ENCODE results near the gene PREX1. TPM values are rescaled to one million over a fixed set of nuclear protein-coding genes. Genes with fewer than 3 reads are reported as not detected.

The PREX1 gene
- total RNA-seq, 1 donor from 2014 or later, result 248 TPM

DNA sequence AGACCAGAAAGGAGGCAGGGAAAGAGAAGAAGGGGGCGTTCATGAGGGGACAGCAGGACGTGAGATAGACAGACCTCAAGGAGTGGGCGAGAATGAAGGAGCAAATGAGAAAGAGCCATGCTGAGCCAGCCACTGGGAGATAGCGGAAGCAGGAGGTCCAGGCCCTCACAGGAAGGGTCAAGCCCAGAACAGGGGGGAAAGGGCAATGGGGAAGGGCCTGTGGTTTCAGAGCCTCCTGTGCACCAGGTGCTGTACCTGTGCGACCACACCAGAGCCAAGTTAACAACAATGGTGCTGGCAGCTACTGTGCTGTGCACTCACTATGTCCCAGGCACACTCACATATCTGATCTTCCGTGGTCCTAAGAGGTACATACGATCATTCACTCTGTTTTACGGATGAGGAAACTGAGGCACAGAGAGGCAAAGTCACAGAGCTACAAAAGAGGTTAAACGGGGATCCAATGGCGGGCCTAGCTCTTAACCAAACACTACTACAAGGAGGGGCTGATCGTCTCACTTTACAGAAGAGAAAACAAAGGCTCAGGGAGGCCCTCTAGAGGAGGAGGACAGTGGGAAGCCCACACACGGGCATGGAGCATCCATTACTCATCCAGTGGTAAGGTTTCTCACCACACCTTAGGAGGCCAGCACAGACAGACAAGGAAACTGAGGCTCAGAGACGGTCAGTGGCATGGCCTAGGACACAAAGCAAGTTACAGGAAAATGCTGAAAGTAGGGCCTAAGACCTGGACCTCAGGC, 129.1 kb downstream of the PREX1 start:
- H3K27me3 Mint-ChIP-seq (ENCODE audit: unreplicated experiment), result peaks cover 16% of the 10 kb centered on the region
- peak overlapping the region; percentile 34 for H3K27ac Mint-ChIP-seq (ENCODE audit: unreplicated experiment)
- DNase-seq (ENCODE audit: low spot score), result no peak
- peaks cover 22% of the 10 kb centered on the region for H3K4me1 Mint-ChIP-seq (ENCODE audit: unreplicated experiment)
- TF ChIP-seq, protein P1, sequence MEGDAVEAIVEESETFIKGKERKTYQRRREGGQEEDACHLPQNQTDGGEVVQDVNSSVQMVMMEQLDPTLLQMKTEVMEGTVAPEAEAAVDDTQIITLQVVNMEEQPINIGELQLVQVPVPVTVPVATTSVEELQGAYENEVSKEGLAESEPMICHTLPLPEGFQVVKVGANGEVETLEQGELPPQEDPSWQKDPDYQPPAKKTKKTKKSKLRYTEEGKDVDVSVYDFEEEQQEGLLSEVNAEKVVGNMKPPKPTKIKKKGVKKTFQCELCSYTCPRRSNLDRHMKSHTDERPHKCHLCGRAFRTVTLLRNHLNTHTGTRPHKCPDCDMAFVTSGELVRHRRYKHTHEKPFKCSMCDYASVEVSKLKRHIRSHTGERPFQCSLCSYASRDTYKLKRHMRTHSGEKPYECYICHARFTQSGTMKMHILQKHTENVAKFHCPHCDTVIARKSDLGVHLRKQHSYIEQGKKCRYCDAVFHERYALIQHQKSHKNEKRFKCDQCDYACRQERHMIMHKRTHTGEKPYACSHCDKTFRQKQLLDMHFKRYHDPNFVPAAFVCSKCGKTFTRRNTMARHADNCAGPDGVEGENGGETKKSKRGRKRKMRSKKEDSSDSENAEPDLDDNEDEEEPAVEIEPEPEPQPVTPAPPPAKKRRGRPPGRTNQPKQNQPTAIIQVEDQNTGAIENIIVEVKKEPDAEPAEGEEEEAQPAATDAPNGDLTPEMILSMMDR (IDR thresholded peaks at IDR 0.05; ENCODE audit: unreplicated experiment), result no peak
- H3K4me3 Mint-ChIP-seq (ENCODE audit: unreplicated experiment), result peak overlapping the region; percentile 69
- peaks cover 69% of the 10 kb centered on the region for H3K36me3 Mint-ChIP-seq (ENCODE audit: low read depth, unreplicated experiment)
- H3K9me3 Mint-ChIP-seq (ENCODE audit: unreplicated experiment), result no peaks in the 10 kb centered on the region

DNA sequence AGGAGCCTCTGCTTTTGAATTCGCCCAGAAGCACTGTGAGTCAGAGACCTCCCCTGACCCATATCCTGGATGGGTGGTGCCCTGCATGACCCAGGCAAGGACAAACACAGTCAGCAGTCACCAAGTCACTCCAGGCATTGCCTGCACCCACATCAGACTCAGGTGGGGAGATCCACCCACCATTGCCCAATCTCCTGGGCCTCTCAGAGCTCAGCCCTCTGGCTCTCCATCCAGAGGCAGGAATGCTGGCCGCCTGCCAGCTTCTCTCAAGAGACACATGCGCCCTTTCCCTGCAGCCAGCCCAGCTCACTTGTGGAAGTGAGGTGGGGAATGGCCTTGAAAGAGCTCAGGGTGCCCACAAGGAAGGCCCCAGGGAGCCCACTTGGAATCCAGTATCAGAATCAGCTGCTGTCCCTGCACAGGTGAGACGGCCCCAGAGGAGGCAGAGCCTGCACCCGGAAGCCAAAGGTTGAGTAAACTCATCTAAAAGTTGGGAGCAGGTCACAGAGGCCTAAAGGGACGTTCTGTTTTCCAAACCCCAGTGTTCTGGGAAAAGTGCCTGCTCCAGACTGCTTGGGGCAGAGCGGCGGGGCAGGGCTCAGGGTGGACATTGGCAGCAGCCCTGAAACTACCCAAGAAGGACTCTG, 129.8 kb downstream of the PREX1 start:
- TF ChIP-seq, protein P1 (IDR thresholded peaks at IDR 0.05; ENCODE audit: unreplicated experiment), result no peak
- Mint-ChIP-seq H3K27me3 (ENCODE audit: unreplicated experiment) (peaks cover 15% of the 10 kb centered on the region), H3K9me3 (ENCODE audit: unreplicated experiment) (no peaks in the 10 kb centered on the region), H3K36me3 (ENCODE audit: low read depth, unreplicated experiment) (peaks cover 70% of the 10 kb centered on the region), H3K4me3 (ENCODE audit: unreplicated experiment) (peak overlapping the region; percentile 69), H3K27ac (ENCODE audit: unreplicated experiment) (peak overlapping the region; percentile 34), H3K4me1 (ENCODE audit: unreplicated experiment) (peaks cover 23% of the 10 kb centered on the region)
- no peak for DNase-seq (ENCODE audit: low spot score)

DNA sequence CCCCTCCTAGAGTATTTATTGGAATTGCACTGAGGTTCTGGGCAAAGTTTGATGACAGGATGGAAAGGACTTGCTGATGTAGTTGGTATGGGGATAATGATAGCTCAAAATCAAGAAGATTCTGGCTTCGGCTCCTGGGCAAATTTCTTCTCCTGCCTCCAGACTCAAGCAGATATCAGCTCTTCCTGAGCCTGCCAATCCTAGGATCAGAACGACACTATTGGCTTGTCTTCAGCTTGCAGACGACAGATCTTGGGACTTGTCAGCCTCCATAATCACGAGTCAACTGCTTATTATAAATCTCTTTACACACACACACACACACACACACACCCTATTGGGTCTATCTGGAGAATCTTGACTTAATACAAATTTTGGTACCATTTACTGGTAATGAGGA, 131.1 kb downstream of the PREX1 start:
- Mint-ChIP-seq H3K4me3 (ENCODE audit: unreplicated experiment) (no peak overlapping the region), H3K27ac (ENCODE audit: unreplicated experiment) (no peak overlapping the region), H3K27me3 (ENCODE audit: unreplicated experiment) (peaks cover 15% of the 10 kb centered on the region), H3K36me3 (ENCODE audit: low read depth, unreplicated experiment) (peaks cover 63% of the 10 kb centered on the region), H3K4me1 (ENCODE audit: unreplicated experiment) (peaks cover 28% of the 10 kb centered on the region), H3K9me3 (ENCODE audit: unreplicated experiment) (no peaks in the 10 kb centered on the region)
- no peak for DNase-seq (ENCODE audit: low spot score)
- TF ChIP-seq, protein P1 (IDR thresholded peaks at IDR 0.05; ENCODE audit: unreplicated experiment), result no peak

DNA sequence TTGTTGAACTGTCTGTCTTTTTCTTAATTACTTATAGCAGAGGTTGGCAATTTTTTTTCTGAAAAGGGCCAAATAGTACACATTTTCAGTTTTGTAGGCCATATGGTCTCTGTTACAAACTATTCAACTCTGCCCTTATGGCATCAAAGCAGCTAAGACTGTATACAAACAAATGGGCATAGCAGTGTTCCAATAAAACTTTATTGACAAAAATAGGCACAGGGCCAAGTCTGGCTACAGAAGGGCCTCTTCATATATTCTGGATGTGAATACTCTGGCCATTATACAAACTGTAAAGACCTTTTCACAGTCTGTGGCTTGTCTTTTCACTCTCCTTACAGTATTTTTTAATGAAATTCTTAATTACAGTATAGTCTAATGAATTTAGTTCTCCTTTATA, 132.1 kb downstream of the PREX1 start:
- peaks cover 11% of the 10 kb centered on the region for H3K27me3 Mint-ChIP-seq (ENCODE audit: unreplicated experiment)
- peaks cover 26% of the 10 kb centered on the region for H3K4me1 Mint-ChIP-seq (ENCODE audit: unreplicated experiment)
- H3K9me3 Mint-ChIP-seq (ENCODE audit: unreplicated experiment), result no peaks in the 10 kb centered on the region
- DNase-seq (ENCODE audit: low spot score), result no peak
- TF ChIP-seq, protein P1 (IDR thresholded peaks at IDR 0.05; ENCODE audit: unreplicated experiment), result no peak
- H3K27ac Mint-ChIP-seq (ENCODE audit: unreplicated experiment), result no peak overlapping the region
- H3K36me3 Mint-ChIP-seq (ENCODE audit: low read depth, unreplicated experiment), result peaks cover 66% of the 10 kb centered on the region
- H3K4me3 Mint-ChIP-seq (ENCODE audit: unreplicated experiment), result no peak overlapping the region

DNA sequence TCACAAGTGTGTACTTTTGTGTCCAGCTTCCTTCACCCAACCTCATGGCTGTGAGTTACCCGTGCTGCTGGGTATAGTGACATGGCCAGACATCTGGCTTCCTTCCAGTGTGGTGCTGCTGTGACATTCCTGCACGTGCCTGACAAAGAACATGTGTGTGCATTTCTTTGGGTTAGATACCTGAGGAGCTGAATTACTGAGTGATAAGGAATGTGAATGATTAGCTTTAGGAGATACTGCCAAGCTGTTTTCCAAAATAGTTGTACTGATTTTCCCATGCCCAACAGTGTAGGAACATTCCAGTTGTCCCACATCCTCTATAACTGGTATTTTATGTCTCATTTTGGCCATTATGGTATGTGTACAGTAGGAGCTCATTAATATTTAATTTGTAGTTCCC, 132.5 kb downstream of the PREX1 start:
- Mint-ChIP-seq H3K4me3 (ENCODE audit: unreplicated experiment) (no peak overlapping the region), H3K4me1 (ENCODE audit: unreplicated experiment) (peaks cover 23% of the 10 kb centered on the region), H3K36me3 (ENCODE audit: low read depth, unreplicated experiment) (peaks cover 66% of the 10 kb centered on the region), H3K27me3 (ENCODE audit: unreplicated experiment) (peaks cover 11% of the 10 kb centered on the region), H3K9me3 (ENCODE audit: unreplicated experiment) (no peaks in the 10 kb centered on the region), H3K27ac (ENCODE audit: unreplicated experiment) (peak overlapping the region; percentile 27)
- TF ChIP-seq, protein P1 (IDR thresholded peaks at IDR 0.05; ENCODE audit: unreplicated experiment), result no peak
- DNase-seq (ENCODE audit: low spot score), result no peak
